Prostate gland (tissue), 2 donors: ENCODE data around the gene SLC25A33.

Experiments
- POLR2A ChIP-seq: fragments of 450-650 bp; IDR thresholded peaks from one replicate; pipeline ENCODE4 v1.6.1; 2016; ENCODE audit warnings: antibody characterized with exemption, mild to moderate bottlenecking
- POLR2AphosphoS5 ChIP-seq: sonication (generic); formaldehyde crosslinking; IDR thresholded peaks from one replicate; pipeline ENCODE4 v1.6.1; 2017; ENCODE audit warnings: antibody characterized with exemption
- TF ChIP-seq, protein P1 (sequence below), 4 experiments: fragments of 200-600 bp in 2 of 4; fragments of 450-650 bp in 2 of 4; sonication (generic) in 2 of 4; IDR thresholded peaks; 1 replicate in 3 of 4; 2 replicates in 1 of 4; pipeline ENCODE4 v1.5.1; 2016 to 2019; ENCODE audit warnings: antibody characterized with exemption in 4 of 4, mild to moderate bottlenecking in 2 of 4, moderate library complexity in 2 of 4

DNA sequence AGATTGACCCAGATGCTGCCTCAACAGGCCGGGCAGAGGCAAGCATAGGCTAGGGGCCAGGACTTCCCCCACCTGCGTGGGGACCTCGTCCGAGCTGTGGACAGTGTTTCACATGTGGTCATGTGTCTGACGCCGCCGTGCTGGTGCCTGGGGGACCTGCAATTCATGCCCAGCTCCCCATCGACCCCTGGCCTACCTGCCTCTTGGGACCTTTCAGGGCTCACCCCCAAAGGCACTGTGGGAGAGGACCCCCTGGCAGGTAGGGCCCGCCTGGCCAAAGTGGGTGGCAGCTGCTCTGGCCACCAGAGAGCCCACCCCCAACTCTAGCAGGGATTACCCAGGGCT lies 53.9 kb downstream of the SLC25A33 start:
- TF ChIP-seq, protein P1, sequence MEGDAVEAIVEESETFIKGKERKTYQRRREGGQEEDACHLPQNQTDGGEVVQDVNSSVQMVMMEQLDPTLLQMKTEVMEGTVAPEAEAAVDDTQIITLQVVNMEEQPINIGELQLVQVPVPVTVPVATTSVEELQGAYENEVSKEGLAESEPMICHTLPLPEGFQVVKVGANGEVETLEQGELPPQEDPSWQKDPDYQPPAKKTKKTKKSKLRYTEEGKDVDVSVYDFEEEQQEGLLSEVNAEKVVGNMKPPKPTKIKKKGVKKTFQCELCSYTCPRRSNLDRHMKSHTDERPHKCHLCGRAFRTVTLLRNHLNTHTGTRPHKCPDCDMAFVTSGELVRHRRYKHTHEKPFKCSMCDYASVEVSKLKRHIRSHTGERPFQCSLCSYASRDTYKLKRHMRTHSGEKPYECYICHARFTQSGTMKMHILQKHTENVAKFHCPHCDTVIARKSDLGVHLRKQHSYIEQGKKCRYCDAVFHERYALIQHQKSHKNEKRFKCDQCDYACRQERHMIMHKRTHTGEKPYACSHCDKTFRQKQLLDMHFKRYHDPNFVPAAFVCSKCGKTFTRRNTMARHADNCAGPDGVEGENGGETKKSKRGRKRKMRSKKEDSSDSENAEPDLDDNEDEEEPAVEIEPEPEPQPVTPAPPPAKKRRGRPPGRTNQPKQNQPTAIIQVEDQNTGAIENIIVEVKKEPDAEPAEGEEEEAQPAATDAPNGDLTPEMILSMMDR (IDR thresholded peaks at IDR 0.05): no peak
- no peak for TF ChIP-seq POLR2A
- TF ChIP-seq POLR2AphosphoS5: no peak
